OCI-LY7 (cell line): Measurements from ENCODE around the gene PXMP4. TPM values are rescaled to one million over a fixed set of nuclear protein-coding genes. Genes with fewer than 3 reads are reported as not detected.

Experiments
- BruUV-seq: library from RNA; stranded (reverse); fragments of 400-500 nt; replicated peaks from 2 replicates; lab custom pipeline; 2021; lab: Mats Ljungman, UMichigan
- CTCF ChIA-PET: fragments of 300-600 bp; sonication (Branson Sonifier 250); formaldehyde crosslinking; loops from one replicate; lab custom pipeline; 2022; ENCODE audit warnings: antibody characterized with exemption; ENCODE audit not compliant: unreplicated experiment; lab: Charles Lee
- POLR2A ChIA-PET: fragments of 300-600 bp; sonication (Branson Sonifier 250); formaldehyde crosslinking; loops from one replicate; lab custom pipeline; 2022; ENCODE audit warnings: antibody characterized with exemption; lab: Charles Lee
- DNase-seq: peaks from one replicate; pipeline ENCODE4 v3.0.0-alpha.2; 2015; ENCODE audit warnings: low spot score
- H2AFZ ChIP-seq: fragments of 200-600 bp; sonication (generic), shearing (Covaris generic); 2 replicates; pipeline ENCODE4 v1.6.1; 2014; ENCODE audit warnings: mild to moderate bottlenecking, antibody characterized with exemption, low read length, moderate library complexity
- H3K27ac ChIP-seq: fragments of 200-600 bp; sonication (generic); 2 replicates; pipeline ENCODE4 v1.5.1; 2014; ENCODE audit warnings: mixed run types, low read depth, mild to moderate bottlenecking, moderate library complexity, low read length, inconsistent platforms; ENCODE audit not compliant: poor library complexity, severe bottlenecking
- H3K36me3 ChIP-seq: fragments of 200-600 bp; sonication (generic); 2 replicates; pipeline ENCODE4 v1.6.1; 2014; ENCODE audit warnings: mild to moderate bottlenecking, antibody characterized with exemption, low read length, moderate library complexity, mixed read lengths; ENCODE audit not compliant: insufficient read depth
- H3K4me1 ChIP-seq: fragments of 200-600 bp; sonication (generic); 2 replicates; pipeline ENCODE4 v1.5.1; 2014; ENCODE audit warnings: mild to moderate bottlenecking, low read length; ENCODE audit not compliant: insufficient read depth, poor library complexity, severe bottlenecking
- H3K4me2 ChIP-seq: fragments of 200-600 bp; sonication (generic); 2 replicates; pipeline ENCODE4 v1.6.1; 2014; ENCODE audit warnings: mild to moderate bottlenecking, low read length
- H3K4me3 ChIP-seq: fragments of 200-600 bp; sonication (generic); 2 replicates; pipeline ENCODE4 v1.5.1; 2014; ENCODE audit warnings: mild to moderate bottlenecking, low read depth, low read length; ENCODE audit not compliant: poor library complexity, severe bottlenecking
- H3K79me2 ChIP-seq: fragments of 200-600 bp; sonication (generic); 2 replicates; pipeline ENCODE4 v1.6.1; 2016; ENCODE audit warnings: low read depth, mild to moderate bottlenecking, low read length, moderate library complexity, mixed read lengths; ENCODE audit not compliant: insufficient read depth
- H3K9me2 ChIP-seq: fragments of 200-600 bp; sonication (generic); 2 replicates; pipeline ENCODE4 v1.6.1; 2016; ENCODE audit warnings: mild to moderate bottlenecking, low read length, mixed read lengths; ENCODE audit not compliant: insufficient read depth
- H3K9me3 ChIP-seq: fragments of 200-600 bp; sonication (generic); 2 replicates; pipeline ENCODE4 v1.6.1; 2014; ENCODE audit warnings: mild to moderate bottlenecking, mixed run types, low read length, mixed read lengths
- H4K20me1 ChIP-seq: fragments of 200-600 bp; sonication (generic); 2 replicates; pipeline ENCODE4 v1.6.1; 2014; ENCODE audit warnings: mild to moderate bottlenecking, antibody characterized with exemption, low read length, moderate library complexity, mixed read lengths; ENCODE audit not compliant: insufficient read depth
- EZH2phosphoT487 ChIP-seq: fragments of 200-600 bp; sonication (generic); IDR thresholded peaks from 2 replicates; pipeline ENCODE4 v1.6.1; 2018; ENCODE audit warnings: low read depth, borderline replicate concordance, mild to moderate bottlenecking, mixed run types, antibody characterized with exemption, low read length, moderate library complexity, mixed read lengths
- intact Hi-C: fragments of 100-400 bp; cut with micrococcal nuclease; formaldehyde crosslinking; loops from one replicate; pipeline ENCODE4 v1.10.0; 2022; ENCODE audit not compliant: unreplicated experiment
- total RNA-seq, 2 experiments: library from RNA; depleted of rRNA in 1 of 2; stranded (reverse); fragments of >200 nt in 1 of 2; shearing (Covaris generic) in 1 of 2; gene quantifications; 2 replicates each; pipeline ENCODE4 v1.2.3, GENCODE V29; 2014 to 2022
- TF ChIP-seq, protein P1 (sequence below): fragments of 200-600 bp; sonication (generic); conservative IDR thresholded peaks from 2 replicates; pipeline ENCODE4 v1.5.1; 2014; ENCODE audit warnings: mild to moderate bottlenecking, antibody characterized with exemption, low read length, moderate library complexity, mixed read lengths

PXMP4 gene
- total RNA-seq, 2 experiments from 2014 or later: 3.1 to 8.2 TPM

DNA sequence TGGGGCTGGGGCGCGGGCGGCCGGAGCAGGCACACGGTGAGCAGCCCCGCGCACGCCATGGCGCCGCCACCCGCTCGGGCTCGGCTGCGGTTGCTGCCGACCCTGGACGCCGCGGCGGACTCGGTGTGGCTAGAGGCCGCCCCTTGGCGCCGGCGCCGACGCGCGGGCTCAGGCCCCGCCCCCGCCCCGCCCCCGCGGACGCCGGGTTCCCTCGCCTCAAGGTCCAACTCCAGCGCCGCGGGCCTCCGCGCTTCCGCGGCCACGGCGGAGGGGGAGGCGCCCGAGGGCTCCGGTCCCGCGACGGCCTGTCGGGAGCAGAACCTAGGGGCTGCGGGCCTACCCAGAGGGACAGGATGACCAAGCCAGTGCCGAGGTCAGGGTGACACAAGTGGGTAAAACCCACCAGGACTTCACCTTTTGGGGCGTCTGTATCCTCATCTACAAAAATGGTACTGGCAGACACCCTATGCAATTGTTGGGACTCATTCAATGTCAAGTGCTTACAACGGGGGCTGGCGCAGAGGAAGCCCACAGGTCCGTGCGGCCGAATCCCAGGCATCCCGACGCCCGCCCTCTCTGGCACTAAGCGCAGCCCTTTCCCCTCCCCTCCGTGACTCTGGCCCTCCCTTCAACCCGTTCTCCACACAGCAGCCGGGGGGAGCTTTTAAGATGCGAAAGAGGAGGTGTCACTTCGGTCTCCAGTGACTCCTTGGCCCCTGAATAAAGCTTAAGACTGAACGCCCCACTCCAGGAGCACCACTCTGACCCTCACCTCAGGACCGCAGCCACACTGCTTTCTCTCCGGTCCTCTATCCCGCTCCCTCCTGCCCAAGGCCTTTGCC, 45.6 kb downstream of the PXMP4 start, which contains the start of gene NECAB3:
Gene NECAB3 (minus strand): TSS at position 135 of the 842 bp plus-strand sequence. CDS start 76 bp downstream, at position 59.
- BruUV-seq: no TSS peak
- POLR2A ChIA-PET: interaction anchor here (0.6 kb wide), 1 partner anchor 9 kb away, joined by 3 read pairs; no protein-coding TSS in a partner anchor

GRCh38 chr20:33673410-33674293, 46.5 kb downstream of the PXMP4 start:
- no peak for TF ChIP-seq EZH2phosphoT487
- peaks cover 59% of the 10 kb centered on the region for H3K4me1 ChIP-seq
- CTCF ChIA-PET: no interaction called here
- H3K9me3 ChIP-seq: no peaks in the 10 kb centered on the region
- peak overlapping the region; percentile 94 for H3K4me2 ChIP-seq
- H3K27ac ChIP-seq: peak overlapping the region; percentile 68
- POLR2A ChIA-PET: interaction anchor here (0.5 kb wide), 1 partner anchor 288 kb away, joined by 3 read pairs; no protein-coding TSS in a partner anchor
- no TSS peak for BruUV-seq
- H3K9me2 ChIP-seq: no peaks in the 10 kb centered on the region
- peaks cover 16% of the 10 kb centered on the region; the same call in 1 of the 2 replicates for H3K79me2 ChIP-seq
- no peak overlapping the region for H2AFZ ChIP-seq
- no peaks in the 10 kb centered on the region for H4K20me1 ChIP-seq
- intact Hi-C loops: loop anchor here (2.0 kb wide), 1 partner anchor 57 kb away; the partner anchor contains the start of gene ZNF341
- peaks cover 65% of the 10 kb centered on the region for H3K36me3 ChIP-seq
- H3K4me3 ChIP-seq: peak overlapping the region; percentile 84
- no peak for DNase-seq

More for the DNA sequence above, 45.6 kb downstream of the PXMP4 start, which contains the start of gene NECAB3:
- CTCF ChIA-PET: no interaction called here
- DNase-seq: peak; percentile 79
- Histone ChIP-seq H3K4me2 (peak within 1 kb of the TSS; percentile 94), H3K79me2 (peaks cover 23% of the 10 kb centered on the region; the same call in 1 of the 2 replicates), H2AFZ (no peak within 1 kb of the TSS), H3K9me3 (no peaks in the 10 kb centered on the region), H3K4me3 (peak within 1 kb of the TSS; percentile 84), H3K36me3 (peaks cover 65% of the 10 kb centered on the region), H3K27ac (peak within 1 kb of the TSS; percentile 68), H3K9me2 (no peaks in the 10 kb centered on the region), H4K20me1 (no peaks in the 10 kb centered on the region), H3K4me1 (peaks cover 59% of the 10 kb centered on the region)
- TF ChIP-seq EZH2phosphoT487: no peak
- TF ChIP-seq, protein P1, sequence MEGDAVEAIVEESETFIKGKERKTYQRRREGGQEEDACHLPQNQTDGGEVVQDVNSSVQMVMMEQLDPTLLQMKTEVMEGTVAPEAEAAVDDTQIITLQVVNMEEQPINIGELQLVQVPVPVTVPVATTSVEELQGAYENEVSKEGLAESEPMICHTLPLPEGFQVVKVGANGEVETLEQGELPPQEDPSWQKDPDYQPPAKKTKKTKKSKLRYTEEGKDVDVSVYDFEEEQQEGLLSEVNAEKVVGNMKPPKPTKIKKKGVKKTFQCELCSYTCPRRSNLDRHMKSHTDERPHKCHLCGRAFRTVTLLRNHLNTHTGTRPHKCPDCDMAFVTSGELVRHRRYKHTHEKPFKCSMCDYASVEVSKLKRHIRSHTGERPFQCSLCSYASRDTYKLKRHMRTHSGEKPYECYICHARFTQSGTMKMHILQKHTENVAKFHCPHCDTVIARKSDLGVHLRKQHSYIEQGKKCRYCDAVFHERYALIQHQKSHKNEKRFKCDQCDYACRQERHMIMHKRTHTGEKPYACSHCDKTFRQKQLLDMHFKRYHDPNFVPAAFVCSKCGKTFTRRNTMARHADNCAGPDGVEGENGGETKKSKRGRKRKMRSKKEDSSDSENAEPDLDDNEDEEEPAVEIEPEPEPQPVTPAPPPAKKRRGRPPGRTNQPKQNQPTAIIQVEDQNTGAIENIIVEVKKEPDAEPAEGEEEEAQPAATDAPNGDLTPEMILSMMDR: 0 out of 2 replicates have a peak, but pooled peaks have one; percentile 18
- intact Hi-C loops: loop anchor here (2.0 kb wide), 1 partner anchor 56 kb away; the partner anchor contains the start of gene ZNF341

- H3K79me2 ChIP-seq: peaks cover 17% of the 10 kb centered on the region; the same call in 1 of the 2 replicates
- no peaks in the 10 kb centered on the region for H3K9me2 ChIP-seq
- peak overlapping the region; percentile 84 for H3K4me3 ChIP-seq
- H3K4me2 ChIP-seq: peak overlapping the region; percentile 94
- no peak for DNase-seq
- peaks cover 65% of the 10 kb centered on the region for H3K36me3 ChIP-seq
- intact Hi-C loops: no loop called here
- H4K20me1 ChIP-seq: 0 out of 2 replicates have a peak, but pooled peaks cover 5% of the 10 kb centered on the region
- peaks cover 61% of the 10 kb centered on the region for H3K4me1 ChIP-seq
- ChIA-PET CTCF (no interaction called here), POLR2A (interaction anchor here (0.5 to 1.0 kb wide), 2 partner anchors 12 to 287 kb away, joined by 3 to 6 read pairs; no protein-coding TSS in a partner anchor)
- no peaks in the 10 kb centered on the region for H3K9me3 ChIP-seq
- H2AFZ ChIP-seq: no peak overlapping the region
- TF ChIP-seq EZH2phosphoT487: no peak
- TF ChIP-seq, protein P1: no peak
- no TSS peak for BruUV-seq
- H3K27ac ChIP-seq: peak overlapping the region; percentile 68
Measured at GRCh38 chr20:33673114-33673409, 47.0 kb downstream of the PXMP4 start.
